Esophagus muscularis mucosa (tissue), 4 donors: Measurements from ENCODE around the gene C1QTNF4. TPM values are rescaled to one million over a fixed set of nuclear protein-coding genes. Genes with fewer than 3 reads are reported as not detected.

ENCODE experiments used
- DNase-seq: peaks from one replicate; pipeline ENCODE4 v3.0.0-alpha.2; 2017; ENCODE audit errors: extremely low spot score
- H3K27ac ChIP-seq, 4 donors: fragments of 200-600 bp; sonication (generic); replicated peaks in 1 of 4; 1 replicate in 3 of 4; 2 replicates in 1 of 4; pipeline ENCODE4 v1.5.1; 2016 to 2019; ENCODE audit warnings: mild to moderate bottlenecking in 1 of 4
- H3K27me3 ChIP-seq, 4 donors: fragments of 200-600 bp; sonication (generic); one replicate each; pipeline versions ENCODE4 v1.5.1 to v1.6.0; 2016 to 2019
- H3K36me3 ChIP-seq, 4 donors: fragments of 200-600 bp; sonication (generic); one replicate each; pipeline ENCODE4 v1.5.1; 2016 to 2019
- H3K4me1 ChIP-seq, 4 donors: fragments of 200-600 bp; sonication (generic); one replicate each; pipeline ENCODE4 v1.5.1; 2016 to 2019
- H3K4me3 ChIP-seq, 4 donors: fragments of 200-600 bp; sonication (generic); 1 replicate in 2 of 4; 2 replicates in 2 of 4; pipeline ENCODE4 v1.5.1; 2016 to 2019; ENCODE audit warnings: mild to moderate bottlenecking in 4 of 4, moderate library complexity in 1 of 4
- H3K9me3 ChIP-seq, 4 donors: fragments of 200-600 bp; sonication (generic); 1 replicate in 3 of 4; 2 replicates in 1 of 4; pipeline ENCODE4 v1.5.1; 2016 to 2019
- EP300 ChIP-seq: sonication (generic); formaldehyde crosslinking; IDR thresholded peaks from one replicate; pipeline ENCODE4 v1.6.1; 2017; ENCODE audit warnings: antibody characterized with exemption
- POLR2A ChIP-seq: fragments of 450-650 bp; IDR thresholded peaks from one replicate; pipeline ENCODE4 v1.6.1; 2017; ENCODE audit warnings: antibody characterized with exemption, moderate library complexity, mild to moderate bottlenecking, low read depth
- POLR2AphosphoS5 ChIP-seq, 2 donors: sonication (generic); formaldehyde crosslinking; IDR thresholded peaks; one replicate each; pipeline ENCODE4 v1.6.1; 2017; ENCODE audit warnings: antibody characterized with exemption in 2 of 2
- WGBS: methylation state at CpG from one replicate; pipeline ENCODE4 v1.1.5; 2018; 5-methylcytosine and 5-hydroxymethylcytosine counted together
- intact Hi-C: fragments of 100-400 bp; cut with DNase I; formaldehyde crosslinking; loops from one replicate; pipeline ENCODE4 v1.15.1; 2023
- total RNA-seq, 4 donors: library from RNA; depleted of rRNA; stranded (reverse); fragments of >200 nt; gene quantifications; one replicate each; pipeline versions ENCODE4 v1.1.0 to v1.2.1, GENCODE V29; 2016
- TF ChIP-seq, protein P1 (sequence below), 3 experiments: fragments of 200-600 bp in 2 of 3; fragments of 450-650 bp in 1 of 3; sonication (generic) in 2 of 3; IDR thresholded peaks; one replicate each; pipeline ENCODE4 v1.5.1; 2017 to 2019; ENCODE audit warnings: antibody characterized with exemption in 3 of 3, mild to moderate bottlenecking in 2 of 3, moderate library complexity in 1 of 3

Gene C1QTNF4
- total RNA-seq, 4 donors from 2014 or later = 1.6 to 2.2 (median 1.7) TPM

- 94% methylated on average over 1 of the region's 1 CpG for WGBS
- intact Hi-C loops = no loop called here
- DNase-seq = no peak
Observed at GRCh38 chr11:47595967-47596366, 1.8 kb upstream of the C1QTNF4 start.

DNA sequence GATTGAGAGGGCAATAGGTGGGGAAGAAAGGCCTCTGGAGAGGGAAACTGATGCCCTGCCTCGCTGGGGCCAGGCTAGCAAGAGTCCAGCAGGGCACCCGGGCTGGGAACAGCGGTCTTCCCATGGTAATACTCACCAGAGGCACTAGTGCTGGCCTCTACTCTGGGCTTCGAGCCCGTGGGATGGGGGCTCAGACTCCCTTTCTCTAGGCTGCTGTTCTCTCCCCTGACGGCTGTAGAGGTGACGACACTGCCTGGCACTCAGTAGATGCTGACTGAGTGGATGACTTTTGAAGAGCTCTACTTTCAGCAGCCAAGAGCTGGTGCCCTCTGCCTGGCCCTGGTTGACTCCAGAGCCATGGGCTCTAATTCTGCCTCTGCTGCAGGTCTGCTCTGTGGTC, 818 bp upstream of the C1QTNF4 start:
- intact Hi-C loops = no loop called here
- H3K27ac ChIP-seq = no peak overlapping the region
- TF ChIP-seq POLR2A (no peak), POLR2AphosphoS5 (IDR thresholded peaks at IDR 0.05) (no peak), EP300 (no peak)
- TF ChIP-seq, protein P1, sequence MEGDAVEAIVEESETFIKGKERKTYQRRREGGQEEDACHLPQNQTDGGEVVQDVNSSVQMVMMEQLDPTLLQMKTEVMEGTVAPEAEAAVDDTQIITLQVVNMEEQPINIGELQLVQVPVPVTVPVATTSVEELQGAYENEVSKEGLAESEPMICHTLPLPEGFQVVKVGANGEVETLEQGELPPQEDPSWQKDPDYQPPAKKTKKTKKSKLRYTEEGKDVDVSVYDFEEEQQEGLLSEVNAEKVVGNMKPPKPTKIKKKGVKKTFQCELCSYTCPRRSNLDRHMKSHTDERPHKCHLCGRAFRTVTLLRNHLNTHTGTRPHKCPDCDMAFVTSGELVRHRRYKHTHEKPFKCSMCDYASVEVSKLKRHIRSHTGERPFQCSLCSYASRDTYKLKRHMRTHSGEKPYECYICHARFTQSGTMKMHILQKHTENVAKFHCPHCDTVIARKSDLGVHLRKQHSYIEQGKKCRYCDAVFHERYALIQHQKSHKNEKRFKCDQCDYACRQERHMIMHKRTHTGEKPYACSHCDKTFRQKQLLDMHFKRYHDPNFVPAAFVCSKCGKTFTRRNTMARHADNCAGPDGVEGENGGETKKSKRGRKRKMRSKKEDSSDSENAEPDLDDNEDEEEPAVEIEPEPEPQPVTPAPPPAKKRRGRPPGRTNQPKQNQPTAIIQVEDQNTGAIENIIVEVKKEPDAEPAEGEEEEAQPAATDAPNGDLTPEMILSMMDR (IDR thresholded peaks at IDR 0.05) = no peak
- H3K9me3 ChIP-seq = no peaks in the 10 kb centered on the region
- 76% methylated on average over 5 of the region's 7 CpGs for WGBS
- H3K36me3 ChIP-seq = no peaks in the 10 kb centered on the region
- H3K27me3 ChIP-seq = peaks cover 0 to 55% (median 30%) of the 10 kb centered on the region in 4 donors
- H3K4me1 ChIP-seq = peaks cover 12 to 18% (median 14%) of the 10 kb centered on the region in 4 donors
- DNase-seq = no peak
- no peak overlapping the region for H3K4me3 ChIP-seq

More at GRCh38 chr11:47595967-47596366, 1.8 kb upstream of the C1QTNF4 start:
- H3K27ac ChIP-seq = no peak overlapping the region
- peaks cover 0 to 46% (median 24%) of the 10 kb centered on the region in 4 donors for H3K27me3 ChIP-seq
- H3K36me3 ChIP-seq = no peaks in the 10 kb centered on the region
- no peaks in the 10 kb centered on the region for H3K9me3 ChIP-seq
- H3K4me3 ChIP-seq = no peak overlapping the region
- peaks cover 12 to 14% (median 13%) of the 10 kb centered on the region in 4 donors for H3K4me1 ChIP-seq
- no peak for TF ChIP-seq EP300
- TF ChIP-seq, protein P1 (IDR thresholded peaks at IDR 0.05) = no peak
- TF ChIP-seq POLR2AphosphoS5 (IDR thresholded peaks at IDR 0.05) = no peak
- TF ChIP-seq POLR2A = no peak

DNA sequence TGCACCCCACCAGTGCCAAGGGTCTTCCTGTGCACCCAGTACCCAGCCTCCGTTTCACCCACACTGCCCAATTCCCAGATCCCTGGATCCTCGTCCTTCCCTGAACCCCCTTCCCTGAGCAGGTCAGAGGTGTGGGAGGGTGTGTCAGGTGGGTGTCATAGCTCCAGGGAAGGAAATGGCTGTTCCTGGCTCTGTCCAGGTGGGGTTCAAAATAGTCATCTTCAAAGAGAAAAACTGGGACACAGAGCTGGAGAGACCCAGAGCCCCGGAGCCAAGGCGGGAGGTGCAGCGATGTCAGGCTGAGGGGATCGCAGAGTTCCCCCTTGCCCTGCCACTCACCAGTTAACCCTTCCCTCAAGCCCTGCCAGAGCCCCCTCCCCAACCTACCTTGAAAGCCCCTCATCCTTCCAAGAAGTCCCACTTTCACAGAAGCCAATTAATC, 698 bp downstream of the C1QTNF4 start:
- H3K27ac ChIP-seq = no peak overlapping the region
- H3K4me3 ChIP-seq = peak overlapping the region; percentile 31 to 52 (median 40)
- 8% methylated on average over 1 of the region's 6 CpGs for WGBS
- no peak for DNase-seq
- peaks cover 0 to 67% (median 34%) of the 10 kb centered on the region in 4 donors for H3K27me3 ChIP-seq
- no peaks in the 10 kb centered on the region for H3K36me3 ChIP-seq
- H3K9me3 ChIP-seq = no peaks in the 10 kb centered on the region
- TF ChIP-seq, protein P1 (IDR thresholded peaks at IDR 0.05) = no peak
- TF ChIP-seq EP300 (no peak), POLR2AphosphoS5 (IDR thresholded peaks at IDR 0.05) (no peak), POLR2A (no peak)
- H3K4me1 ChIP-seq = peaks cover 14 to 28% (median 22%) of the 10 kb centered on the region in 4 donors
- intact Hi-C loops = no loop called here

GRCh38 chr11:47592970-47593369, 1.2 kb downstream of the C1QTNF4 start:
- 76% methylated on average over 2 of the region's 2 CpGs for WGBS
- no peaks in the 10 kb centered on the region for H3K36me3 ChIP-seq
- TF ChIP-seq, protein P1 (IDR thresholded peaks at IDR 0.05) = no peak
- TF ChIP-seq POLR2AphosphoS5 (IDR thresholded peaks at IDR 0.05) (no peak), POLR2A (no peak), EP300 (no peak)
- H3K9me3 ChIP-seq = no peaks in the 10 kb centered on the region
- no peak overlapping the region for H3K27ac ChIP-seq
- peaks cover 14 to 28% (median 25%) of the 10 kb centered on the region in 4 donors for H3K4me1 ChIP-seq
- H3K27me3 ChIP-seq = peaks cover 0 to 67% (median 34%) of the 10 kb centered on the region in 4 donors
- no peak overlapping the region for H3K4me3 ChIP-seq
- intact Hi-C loops = no loop called here
- DNase-seq = no peak

DNA sequence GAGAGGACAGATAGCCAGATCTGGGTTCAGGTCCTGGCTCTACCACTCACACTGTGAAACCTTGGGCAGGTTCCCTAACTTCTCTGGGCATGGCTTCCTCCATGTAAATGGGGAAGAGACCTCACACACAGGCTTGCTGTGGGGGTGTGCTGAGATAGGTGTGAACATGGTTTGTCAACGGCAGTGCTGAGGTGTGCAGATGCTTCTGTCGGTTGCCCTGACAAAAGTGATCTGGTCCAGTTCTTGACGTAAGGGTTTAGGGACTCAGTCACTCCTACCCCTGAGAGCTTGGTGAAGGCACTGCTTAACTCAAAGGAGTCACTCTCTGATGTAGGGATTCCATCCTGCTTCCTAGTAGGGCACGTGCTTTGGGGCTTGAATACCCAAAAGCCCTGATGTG, 2.0 kb downstream of the C1QTNF4 start:
- H3K36me3 ChIP-seq = no peaks in the 10 kb centered on the region
- H3K4me1 ChIP-seq = peaks cover 14 to 36% (median 30%) of the 10 kb centered on the region in 4 donors
- TF ChIP-seq EP300 (no peak), POLR2A (no peak), POLR2AphosphoS5 (IDR thresholded peaks at IDR 0.05) (no peak)
- TF ChIP-seq, protein P1 (IDR thresholded peaks at IDR 0.05) = no peak
- H3K4me3 ChIP-seq = no peak overlapping the region
- WGBS = 57% methylated on average over 4 of the region's 4 CpGs
- intact Hi-C loops = no loop called here
- DNase-seq = no peak
- peaks cover 0 to 67% (median 34%) of the 10 kb centered on the region in 4 donors for H3K27me3 ChIP-seq
- no peak overlapping the region for H3K27ac ChIP-seq
- H3K9me3 ChIP-seq = no peaks in the 10 kb centered on the region
